ENCODE results near the gene PRR29.
"Not testable (repeated sequence)": the region's sequence is repeated elsewhere in the genome, so short reads cannot be mapped to it uniquely, and the experiment has no call there.

Gene PRR29

GRCh38 chr17:64006361-64007088 is 8.4 kb downstream of the PRR29 start:
- no peak for TF ChIP-seq ZNF274 (IDR thresholded peaks at IDR 0.05; ENCODE audit: low read depth, low read length)
- H3K4me3 ChIP-seq (ENCODE audit: low read length) = no peak overlapping the region

- not testable (repeated sequence) for H3K4me3 ChIP-seq (ENCODE audit: low read length)
Measured at GRCh38 chr17:64007089-64007837, 9.1 kb downstream of the PRR29 start.

GRCh38 chr17:64007838-64008282 is 9.7 kb downstream of the PRR29 start:
- TF ChIP-seq ZNF274 (IDR thresholded peaks at IDR 0.05; ENCODE audit: low read depth, low read length) = no peak
- H3K4me3 ChIP-seq (ENCODE audit: low read length) = no peak overlapping the region

GRCh38 chr17:64008346-64008745 is 10.2 kb downstream of the PRR29 start:
- TF ChIP-seq ZNF274 (IDR thresholded peaks at IDR 0.05; ENCODE audit: low read depth, low read length) = no peak
- H3K4me3 ChIP-seq (ENCODE audit: low read length) = no peak overlapping the region

- no peak for TF ChIP-seq ZNF274 (IDR thresholded peaks at IDR 0.05; ENCODE audit: low read depth, low read length)
- no peak overlapping the region for H3K4me3 ChIP-seq (ENCODE audit: low read length)
Measured at GRCh38 chr17:64008830-64009229, 10.7 kb downstream of the PRR29 start.

GRCh38 chr17:64009571-64010402 is 11.6 kb downstream of the PRR29 start:
- TF ChIP-seq ZNF274 (IDR thresholded peaks at IDR 0.05; ENCODE audit: low read depth, low read length) = no peak
- H3K4me3 ChIP-seq (ENCODE audit: low read length) = no peak overlapping the region

GRCh38 chr17:64015447-64015846 is 17.3 kb downstream of the PRR29 start:
- H3K4me3 ChIP-seq (ENCODE audit: low read length) = peak overlapping the region; percentile 46; the same call in 1 of the 2 replicates
- no peak for TF ChIP-seq ZNF274 (IDR thresholded peaks at IDR 0.05; ENCODE audit: low read depth, low read length)

- no peak for TF ChIP-seq ZNF274 (IDR thresholded peaks at IDR 0.05; ENCODE audit: low read depth, low read length)
Measured at GRCh38 chr17:64016231-64016784, 18.2 kb downstream of the PRR29 start.

GRCh38 chr17:64016974-64017373 is 18.8 kb downstream of the PRR29 start:
- H3K4me3 ChIP-seq (ENCODE audit: low read length) = peak overlapping the region; percentile 62; the same call in 1 of the 2 replicates
- no peak for TF ChIP-seq ZNF274 (IDR thresholded peaks at IDR 0.05; ENCODE audit: low read depth, low read length)

More at GRCh38 chr17:64016231-64016784, 18.2 kb downstream of the PRR29 start:
- H3K4me3 ChIP-seq (ENCODE audit: low read length) = peak overlapping the region; percentile 62

- TF ChIP-seq ZNF274 (IDR thresholded peaks at IDR 0.05; ENCODE audit: low read depth, low read length) = no peak
- H3K4me3 ChIP-seq (ENCODE audit: low read length) = no peak overlapping the region; the same call in 1 of the 2 replicates
Measured at GRCh38 chr17:64017381-64017980, 19.3 kb downstream of the PRR29 start.

GRCh38 chr17:64019551-64019961 is 21.4 kb downstream of the PRR29 start:
- H3K4me3 ChIP-seq (ENCODE audit: low read length) = peak overlapping the region; percentile 62

GRCh38 chr17:64020056-64020766 is 22.1 kb downstream of the PRR29 start, which contains the start of gene ICAM2:
Gene ICAM2, minus strand, starts transcription at chr17:64020633. Its CDS starts 13,942 bp downstream, at chr17:64006691.
- no peak for TF ChIP-seq ZNF274 (IDR thresholded peaks at IDR 0.05; ENCODE audit: low read depth, low read length)
- H3K4me3 ChIP-seq (ENCODE audit: low read length) = peak within 1 kb of the TSS; percentile 62

GRCh38 chr17:64022611-64023063 is 24.5 kb downstream of the PRR29 start:
- no peak overlapping the region for H3K4me3 ChIP-seq (ENCODE audit: low read length)
- TF ChIP-seq ZNF274 (IDR thresholded peaks at IDR 0.05; ENCODE audit: low read depth, low read length) = no peak

All from GM08714 (cell line).